GF-D8 (cell line): ENCODE data around the gene CYP1A1.
"Not testable (repeated sequence)": the region's sequence is repeated elsewhere in the genome, so short reads cannot be mapped to it uniquely, and the experiment has no call there.

Experiments used
- DNase-seq: peaks from one replicate; lab custom pipeline; 2025; lab: John Stamatoyannopoulos, UW

The CYP1A1 gene

GRCh38 chr15:74735305-74735704, 10.0 kb upstream of the CYP1A1 start:
- DNase-seq, result no peak

DNA sequence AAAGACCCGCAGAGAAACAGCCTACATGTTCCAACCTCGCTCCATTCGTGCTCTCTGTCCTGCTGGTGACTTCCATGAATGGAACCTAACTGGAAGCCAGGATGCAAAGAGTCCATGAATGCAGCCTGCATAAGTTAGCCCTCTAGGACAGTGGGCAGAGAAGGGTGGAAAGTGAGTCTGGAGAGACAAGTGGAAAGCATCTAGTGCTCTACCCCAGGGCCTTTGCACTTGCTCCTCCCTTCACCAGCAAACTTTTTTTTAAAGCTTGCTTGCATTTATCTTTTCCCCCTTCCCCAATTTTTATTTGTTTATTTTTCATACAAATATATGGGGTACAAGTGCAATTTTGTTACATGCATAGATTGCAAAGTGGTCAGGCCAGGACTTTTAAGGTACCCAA, 7.9 kb upstream of the CYP1A1 start:
- no peak for DNase-seq

DNA sequence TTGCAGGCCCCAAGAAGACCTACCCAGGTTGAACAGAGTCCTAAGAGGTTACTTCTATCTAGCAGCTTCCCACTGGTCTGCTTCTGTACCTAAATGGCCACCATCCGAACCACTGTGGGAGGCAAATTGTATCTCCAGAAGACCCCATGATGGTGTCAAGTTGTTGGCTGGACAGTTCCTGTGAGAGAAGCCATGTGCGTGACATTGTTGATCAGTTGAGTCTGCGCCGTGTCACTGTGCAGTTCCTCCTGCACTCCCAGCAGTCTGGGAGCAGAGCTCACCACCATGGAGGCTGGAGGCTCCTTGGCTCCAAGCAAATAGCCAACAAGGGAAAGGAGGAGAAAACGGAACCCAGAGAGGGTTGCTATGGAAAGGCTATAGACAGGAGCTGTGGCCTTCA, 7.5 kb upstream of the CYP1A1 start:
- no peak for DNase-seq

DNA sequence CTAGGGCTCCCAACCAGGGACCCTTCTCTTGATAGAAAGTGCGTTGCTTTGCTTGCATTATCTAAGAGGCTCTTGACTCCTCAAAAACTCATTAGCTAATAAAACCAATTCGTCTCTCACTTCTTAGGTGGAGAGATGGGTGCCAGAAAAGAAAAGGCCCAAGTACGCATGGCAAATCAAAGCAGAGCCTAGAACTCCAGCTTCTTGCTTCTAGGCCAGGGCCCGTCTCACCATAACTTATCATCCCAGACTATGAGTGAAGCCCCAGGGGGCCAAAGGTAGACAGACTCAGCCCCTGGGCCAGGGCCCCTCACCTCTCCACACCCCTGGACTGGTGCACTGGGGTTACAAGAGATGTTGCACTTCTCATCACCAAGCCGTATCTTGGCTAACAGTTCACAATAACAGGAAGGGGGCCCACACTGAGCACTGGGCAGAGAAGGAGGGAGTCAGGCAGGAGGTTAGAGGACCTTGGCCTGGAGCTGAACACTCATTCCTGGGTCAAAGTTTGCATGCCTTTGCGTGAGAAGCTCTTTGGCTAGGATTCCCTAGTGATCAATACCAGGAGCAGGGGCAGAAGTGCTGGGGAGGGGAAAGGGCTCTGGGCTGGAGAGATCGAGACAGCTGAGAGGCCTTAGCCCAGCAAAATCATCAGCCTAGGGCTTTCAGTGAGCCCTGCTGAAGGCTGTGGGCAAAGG, 5.4 kb upstream of the CYP1A1 start:
- no peak for DNase-seq

- not testable (repeated sequence) for DNase-seq
Measured at GRCh38 chr15:74729372-74729771, 4.0 kb upstream of the CYP1A1 start.

- not testable (repeated sequence) for DNase-seq
Measured at GRCh38 chr15:74728699-74729098, 3.4 kb upstream of the CYP1A1 start.

- DNase-seq, result no peak
Measured at GRCh38 chr15:74727727-74728126, 2.4 kb upstream of the CYP1A1 start.

GRCh38 chr15:74726774-74727164, 1.4 kb upstream of the CYP1A1 start:
- no peak for DNase-seq

DNA sequence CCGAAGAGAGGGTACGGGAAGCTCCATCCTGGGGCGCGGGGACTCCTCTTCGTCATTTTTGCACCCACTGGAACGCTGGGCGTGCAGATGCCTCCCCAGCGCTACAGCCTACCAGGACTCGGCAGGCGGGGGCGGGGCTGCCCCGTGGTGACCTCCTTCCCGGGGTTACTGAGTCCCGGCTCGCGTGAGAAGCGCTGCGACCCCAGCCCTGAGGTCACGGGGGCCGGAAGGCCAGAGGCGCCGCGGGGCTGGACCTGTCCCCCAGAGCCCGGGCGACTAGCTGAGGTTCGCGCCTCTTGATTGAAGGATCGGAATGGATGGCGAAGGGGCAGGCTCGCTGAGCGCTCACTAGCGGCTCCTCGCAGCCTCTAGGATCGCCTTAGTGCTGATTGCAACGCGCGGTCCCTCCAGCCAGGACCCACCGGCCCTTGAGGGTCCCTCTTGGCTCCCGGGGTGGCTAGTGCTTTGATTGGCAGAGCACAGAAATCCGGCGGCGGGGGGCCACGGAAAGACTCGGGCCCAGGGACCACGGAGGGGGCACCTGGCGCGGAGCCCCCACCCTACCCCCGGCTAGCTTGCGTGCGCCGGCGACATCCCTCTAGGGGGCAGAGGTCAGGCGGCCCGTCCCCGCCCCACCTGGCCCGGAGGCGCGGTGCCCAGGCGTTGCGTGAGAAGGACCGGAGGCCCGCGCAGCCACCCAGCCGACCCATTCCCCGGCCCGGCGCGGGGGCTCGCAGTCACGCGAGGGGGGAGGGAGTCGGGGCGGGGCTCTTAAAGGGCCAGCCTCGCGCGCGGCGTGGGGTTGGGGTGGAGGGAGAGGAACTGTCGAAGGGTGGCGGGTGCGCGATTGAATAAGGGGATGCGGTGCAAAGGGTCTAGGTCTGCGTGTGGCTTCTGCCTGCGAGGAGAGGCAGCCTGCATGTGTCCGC, 781 bp upstream of the CYP1A1 start:
- DNase-seq, result no peak

DNA sequence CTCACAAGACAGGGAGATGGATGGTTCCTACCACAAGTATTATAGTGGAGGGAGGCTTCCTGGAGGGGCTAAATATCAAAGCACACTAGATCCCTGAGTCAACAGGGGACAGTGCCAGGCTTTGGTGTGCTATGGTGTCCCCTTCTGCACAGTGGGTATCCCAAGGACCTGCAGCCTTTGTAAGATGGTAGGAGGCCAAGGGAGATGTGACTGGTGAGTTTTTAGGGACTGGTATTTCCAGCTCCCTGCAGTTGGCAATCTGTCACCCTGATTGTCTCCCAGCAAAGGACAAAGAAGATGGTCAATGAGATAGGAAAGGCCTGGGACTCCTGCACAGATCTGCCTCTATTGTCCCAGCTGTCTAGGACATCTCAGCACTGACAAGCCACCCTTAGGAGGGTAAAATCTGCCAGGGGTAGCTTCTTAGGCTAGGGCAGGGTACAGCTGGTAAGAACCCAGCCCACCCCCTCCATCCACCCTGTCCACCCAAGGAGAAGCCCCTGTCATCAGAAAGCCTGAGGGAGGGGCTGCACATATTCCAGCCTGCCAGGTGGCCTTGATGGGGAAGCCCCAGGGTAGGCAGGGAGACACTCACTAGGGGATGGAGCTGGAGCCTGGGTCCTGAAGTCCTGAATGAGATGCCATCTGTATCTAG, 631 bp downstream of the CYP1A1 start:
- no peak for DNase-seq

DNA sequence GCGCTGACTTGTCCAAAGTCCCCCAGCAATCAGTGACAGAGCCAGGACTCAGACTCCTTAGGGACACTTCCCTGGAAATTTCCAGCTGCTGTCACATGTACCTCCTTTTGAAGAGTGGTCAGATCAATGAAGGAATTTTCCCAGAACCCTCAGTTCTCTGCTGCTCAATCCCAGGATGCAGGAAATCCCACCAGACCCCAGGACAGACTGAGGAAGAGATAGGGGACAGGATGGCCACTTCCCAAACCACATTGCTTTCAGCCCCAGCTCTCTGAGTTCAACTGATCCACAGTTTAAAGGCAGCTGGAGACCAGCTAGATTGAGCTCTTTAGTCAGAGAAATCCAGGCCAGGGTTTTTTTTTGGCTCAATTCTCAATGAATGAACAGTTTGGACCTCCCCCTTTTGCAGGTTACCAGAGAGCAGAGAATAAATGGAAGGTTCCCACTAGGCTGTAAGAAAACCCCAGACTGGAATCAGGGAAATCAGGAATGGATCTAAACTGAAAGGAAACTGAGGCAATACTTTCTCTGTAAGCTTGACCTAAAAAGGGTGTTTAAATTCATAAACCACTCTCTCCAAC, 1.5 kb downstream of the CYP1A1 start:
- DNase-seq, result no peak

- no peak for DNase-seq
Measured at GRCh38 chr15:74723187-74723586, 2.1 kb downstream of the CYP1A1 start.

- no peak for DNase-seq
Measured at GRCh38 chr15:74722591-74722990, 2.7 kb downstream of the CYP1A1 start.

- no peak for DNase-seq
Measured at GRCh38 chr15:74716651-74717050, 8.7 kb downstream of the CYP1A1 start.

DNA sequence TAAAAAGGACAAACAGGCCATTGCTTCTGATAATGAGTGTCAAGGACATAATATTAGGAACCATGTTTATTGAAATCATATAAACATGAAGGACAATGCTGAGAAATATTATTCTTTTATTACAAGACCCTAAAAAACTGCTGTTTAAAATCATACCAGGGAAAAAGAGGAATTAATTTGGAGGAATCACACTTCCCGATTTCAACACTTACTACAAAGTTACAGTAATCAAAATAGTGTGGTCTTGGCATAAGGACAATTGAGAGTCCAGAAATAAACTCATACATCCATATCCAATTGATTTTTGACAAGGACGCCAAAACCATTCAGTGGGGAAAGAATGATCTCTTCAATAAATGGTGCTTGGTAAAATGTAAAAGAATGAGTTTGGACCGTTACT, 13.0 kb downstream of the CYP1A1 start:
- DNase-seq, result no peak

- DNase-seq, result peak; percentile 18
Measured at GRCh38 chr15:74710319-74711094, 14.8 kb downstream of the CYP1A1 start.

DNA sequence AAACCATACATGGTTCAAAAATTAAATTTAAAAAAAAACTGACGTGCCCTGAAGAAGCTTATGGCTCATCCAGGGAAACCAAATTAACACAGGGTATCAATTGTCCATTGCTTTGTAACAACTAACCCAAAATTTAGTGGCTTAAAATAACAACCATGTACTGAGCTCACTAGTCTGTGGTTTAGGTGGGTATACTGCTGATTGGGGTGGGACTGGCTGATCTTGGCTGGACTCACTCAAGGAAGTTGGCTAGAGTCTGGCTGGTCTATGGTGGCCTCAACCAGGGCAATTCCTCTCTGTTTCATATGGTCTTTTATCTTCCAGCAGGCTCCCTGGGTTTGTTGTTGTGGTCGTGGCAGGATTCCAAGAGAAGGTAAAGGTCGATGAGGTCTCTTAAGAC, 15.4 kb downstream of the CYP1A1 start:
- DNase-seq, result no peak

DNA sequence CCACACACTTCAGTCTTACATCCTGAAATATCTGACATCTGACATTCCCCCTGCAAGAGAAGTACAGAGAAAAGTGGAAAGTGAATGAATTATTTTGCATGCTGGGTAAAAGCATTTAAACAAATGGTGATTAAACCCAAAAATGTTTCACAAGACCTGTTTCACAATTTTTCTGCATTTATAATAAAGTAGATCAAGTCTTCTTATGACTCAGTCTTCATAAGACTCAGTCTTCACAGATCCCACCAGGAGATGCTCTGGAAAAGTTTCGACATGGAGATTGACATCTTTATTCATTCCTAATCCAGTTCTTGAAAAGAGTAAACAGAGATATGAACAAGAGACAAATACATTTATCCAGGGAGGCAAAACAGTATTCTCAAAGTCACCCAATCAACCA, 16.3 kb downstream of the CYP1A1 start:
- DNase-seq, result no peak

DNA sequence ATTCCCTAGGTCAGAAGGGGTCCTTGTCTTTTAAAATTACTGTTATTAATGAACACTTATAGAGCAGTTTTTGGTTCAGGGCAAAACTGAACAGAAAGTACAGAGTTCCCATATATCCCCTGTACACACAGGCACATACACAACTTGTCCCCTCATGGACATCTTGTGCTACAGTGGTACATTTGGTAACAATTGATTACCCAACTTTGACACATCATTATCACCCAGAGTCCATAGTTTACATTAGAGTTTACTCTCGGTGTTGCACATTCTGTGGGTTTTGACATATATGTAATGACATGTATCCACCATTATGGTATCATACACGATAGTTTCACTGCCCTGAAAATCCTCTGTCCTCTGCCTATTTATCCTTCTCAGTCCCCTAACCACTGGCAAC, 28.5 kb downstream of the CYP1A1 start:
- DNase-seq, result no peak

DNA sequence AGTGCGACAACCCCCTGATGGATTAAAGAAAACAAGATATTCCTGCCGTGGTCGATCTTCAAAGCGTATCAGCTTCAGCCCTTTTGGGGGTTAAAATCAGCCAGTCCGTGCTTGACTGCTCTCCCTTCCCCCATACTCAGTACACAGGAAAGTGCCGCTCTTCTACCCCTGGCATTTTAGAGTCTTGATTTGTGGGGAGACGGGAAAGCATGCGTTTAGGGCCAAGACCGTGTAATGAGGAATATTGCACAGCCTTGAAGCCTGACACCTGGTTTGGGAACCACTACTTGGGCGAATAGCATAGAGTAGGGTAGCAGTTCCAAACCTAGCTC, 29.0 kb downstream of the CYP1A1 start:
- no peak for DNase-seq

DNA sequence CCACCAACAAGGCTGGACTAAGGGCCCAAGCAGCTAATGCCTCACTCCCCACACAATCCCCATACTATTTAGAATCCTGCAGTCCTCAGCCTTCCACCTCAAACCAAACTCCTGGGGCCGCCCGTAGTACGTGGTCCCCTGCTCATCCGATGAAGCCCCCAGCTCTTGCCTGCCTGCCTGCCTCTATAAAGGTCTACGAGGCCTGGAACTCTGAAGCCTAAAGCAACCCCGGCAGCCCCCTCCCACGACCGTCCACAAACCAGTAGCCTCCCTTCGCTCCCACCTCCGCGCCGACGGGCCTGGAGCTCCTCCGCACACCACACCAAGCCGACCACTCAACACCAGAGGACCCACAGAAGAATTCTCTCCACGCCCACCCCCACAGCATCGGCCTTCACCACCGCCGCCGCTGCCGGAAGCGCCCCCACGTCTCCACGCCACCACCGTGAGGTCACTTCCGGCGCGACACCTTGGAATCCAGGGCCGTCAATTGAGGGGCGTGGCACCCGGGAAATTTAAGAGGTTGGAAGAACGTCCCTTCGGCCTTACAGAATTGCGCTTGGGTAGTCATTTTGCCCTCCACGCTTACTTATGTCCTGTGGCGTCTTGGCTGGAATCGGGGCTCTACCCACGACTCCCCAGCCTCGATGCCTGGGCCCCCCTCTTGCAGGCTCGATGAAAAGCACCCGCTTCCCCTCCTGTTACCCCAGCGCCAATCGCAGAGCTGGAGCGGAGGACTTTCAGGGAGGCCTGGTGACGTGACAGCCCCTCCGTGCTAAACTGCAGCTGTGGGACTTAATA, 29.5 kb downstream of the CYP1A1 start, which contains the start of gene EDC3:
Gene EDC3 (minus strand): TSS at position 428 of the 801 bp plus-strand sequence. CDS start 20,900 bp downstream, outside the sequence.
- DNase-seq, result peak; percentile 26
